Hepatocyte (in vitro differentiated cells): ENCODE measurements around the gene LDLRAD2. TPM values are rescaled to one million over a fixed set of nuclear protein-coding genes. Genes with fewer than 3 reads are reported as not detected.
A peak's percentile ranks its signal among the peaks of the same experiment; 100 is the strongest.

Experiments
- DNase-seq: peaks from one replicate; pipeline ENCODE4 v3.0.0-alpha.2; 2016; ENCODE audit warnings: low spot score
- H2AFZ ChIP-seq: fragments of 200-600 bp; sonication (generic); 2 replicates; pipeline ENCODE4 v1.6.0; 2016; ENCODE audit warnings: antibody characterized with exemption, mild to moderate bottlenecking
- H3K27ac ChIP-seq: fragments of 200-600 bp; sonication (generic); 2 replicates; pipeline ENCODE4 v1.5.1; 2016; ENCODE audit warnings: mild to moderate bottlenecking
- H3K27me3 ChIP-seq: fragments of 200-600 bp; sonication (generic); 2 replicates; pipeline ENCODE4 v1.6.1; 2016
- H3K36me3 ChIP-seq: fragments of 200-600 bp; sonication (generic); replicated peaks from 2 replicates; pipeline ENCODE4 v1.5.1; 2016; ENCODE audit warnings: low read depth; ENCODE audit not compliant: insufficient read depth
- H3K4me1 ChIP-seq: fragments of 200-600 bp; sonication (generic); 2 replicates; pipeline ENCODE4 v1.5.1; 2016; ENCODE audit warnings: mild to moderate bottlenecking, moderate library complexity; ENCODE audit not compliant: insufficient read depth
- H3K4me2 ChIP-seq: fragments of 200-600 bp; sonication (generic); 2 replicates; pipeline ENCODE4 v1.6.0; 2016
- H3K4me3 ChIP-seq: fragments of 200-600 bp; sonication (generic); 2 replicates; pipeline ENCODE4 v1.5.1; 2016; ENCODE audit warnings: mild to moderate bottlenecking
- H3K79me2 ChIP-seq: fragments of 200-600 bp; sonication (generic); 2 replicates; pipeline ENCODE4 v1.6.0; 2017; ENCODE audit warnings: mild to moderate bottlenecking
- H3K9me2 ChIP-seq: fragments of 200-600 bp; sonication (generic); replicated peaks from 2 replicates; pipeline ENCODE4 v1.6.0; 2017; ENCODE audit warnings: mild to moderate bottlenecking; ENCODE audit not compliant: insufficient read depth
- H3K9me3 ChIP-seq: fragments of 200-600 bp; sonication (generic); 2 replicates; pipeline ENCODE4 v1.5.1; 2016; ENCODE audit warnings: low read depth, mild to moderate bottlenecking
- H4K20me1 ChIP-seq: fragments of 200-600 bp; sonication (generic); 2 replicates; pipeline ENCODE4 v1.6.0; 2016; ENCODE audit warnings: mild to moderate bottlenecking; ENCODE audit not compliant: insufficient read depth, poor library complexity, severe bottlenecking
- CTCF ChIP-seq: fragments of 200-600 bp; sonication (generic); IDR thresholded peaks from 2 replicates; pipeline ENCODE4 v1.5.1; 2016; ENCODE audit warnings: antibody characterized with exemption, mild to moderate bottlenecking; ENCODE audit not compliant: poor library complexity
- EZH2 ChIP-seq: fragments of 200-600 bp; sonication (generic); IDR thresholded peaks from 2 replicates; pipeline ENCODE4 v1.6.1; 2016; ENCODE audit warnings: antibody characterized with exemption, mild to moderate bottlenecking, borderline replicate concordance
- EZH2phosphoT487 ChIP-seq: fragments of 200-600 bp; sonication (generic); IDR thresholded peaks from one replicate; pipeline ENCODE4 v1.6.1; 2018; ENCODE audit warnings: antibody characterized with exemption, mild to moderate bottlenecking, low read depth, moderate library complexity; ENCODE audit not compliant: unreplicated experiment, severe bottlenecking
- WGBS: methylation state at CpG from one replicate; pipeline ENCODE4 v1.1.6; 2016; ENCODE audit warnings: low lambda C conversion rate; ENCODE audit errors: missing lambda C conversion rate; 5-methylcytosine and 5-hydroxymethylcytosine counted together
- polyA plus RNA-seq: library from polyadenylated mRNA; unstranded; fragments of >200 nt; fragmentation: Nextera tagmentation; extraction: Ambion mirVana; gene quantifications from 2 replicates; pipeline ENCODE4 v1.2.1, GENCODE V29; 2016
- total RNA-seq: library from RNA; depleted of rRNA; stranded (reverse); fragments of >200 nt; gene quantifications from 2 replicates; pipeline ENCODE4 v1.2.3, GENCODE V29; 2014

The LDLRAD2 gene
- total and polyA plus RNA-seq, 2 experiments from 2014 or later: 0.10 to 8.2 TPM

GRCh38 chr1:21773585-21773984 lies 38.5 kb upstream of the LDLRAD2 start:
- H3K79me2 ChIP-seq: peaks cover 100% of the 10 kb centered on the region
- H3K4me3 ChIP-seq: no peak overlapping the region
- no peaks in the 10 kb centered on the region for H3K36me3 ChIP-seq
- no peak overlapping the region for H3K4me2 ChIP-seq
- 96% methylated on average over 3 of the region's 3 CpGs for WGBS
- no peaks in the 10 kb centered on the region for H3K9me2 ChIP-seq
- no peaks in the 10 kb centered on the region for H3K27me3 ChIP-seq
- H3K4me1 ChIP-seq: peaks cover 11% of the 10 kb centered on the region
- no peak overlapping the region for H3K27ac ChIP-seq
- H3K9me3 ChIP-seq: no peaks in the 10 kb centered on the region
- no peak overlapping the region for H2AFZ ChIP-seq
- peaks cover 57% of the 10 kb centered on the region for H4K20me1 ChIP-seq
- no peak for TF ChIP-seq EZH2phosphoT487
- no peak for TF ChIP-seq EZH2
- TF ChIP-seq CTCF: no peak
- DNase-seq: no peak

DNA sequence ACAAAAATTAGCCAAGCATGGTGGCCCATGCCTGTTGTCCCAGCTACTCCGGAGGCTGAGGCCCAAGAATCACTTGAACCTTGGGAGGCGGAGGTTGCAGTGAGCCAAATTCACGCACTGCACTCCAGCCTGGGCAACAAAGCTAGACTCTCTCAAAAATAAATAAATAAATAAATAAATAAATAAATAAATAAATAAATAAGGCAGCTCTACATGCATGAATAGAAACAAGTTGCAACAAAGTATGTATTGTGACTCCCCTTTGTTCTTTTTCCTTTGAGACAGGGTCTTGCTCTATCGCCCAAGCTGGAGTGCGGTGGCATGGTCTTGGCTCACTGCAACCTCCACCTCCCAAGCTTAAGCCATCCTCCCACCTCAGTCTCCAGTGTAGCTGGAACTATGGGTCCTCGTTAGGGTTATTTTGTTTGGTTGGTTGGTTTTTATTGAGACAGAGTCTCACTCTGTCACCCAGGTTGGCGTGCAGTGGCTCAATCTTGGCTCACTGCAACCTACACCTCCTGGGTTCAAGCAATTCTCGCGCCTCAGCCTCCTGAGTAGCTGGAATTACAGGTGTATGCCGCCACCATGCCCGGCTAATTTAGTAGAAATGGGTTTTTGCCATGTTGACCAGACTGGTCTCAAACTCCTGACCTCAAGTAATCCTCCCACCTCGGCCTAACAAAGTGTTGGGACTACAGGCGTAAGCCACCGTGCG lies 37.1 kb upstream of the LDLRAD2 start:
- no peak overlapping the region for H3K4me2 ChIP-seq
- no peaks in the 10 kb centered on the region for H3K9me3 ChIP-seq
- WGBS: 93% methylated on average over 15 of the region's 15 CpGs
- H3K4me1 ChIP-seq: peaks cover 11% of the 10 kb centered on the region
- no peak overlapping the region for H2AFZ ChIP-seq
- peaks cover 100% of the 10 kb centered on the region for H3K79me2 ChIP-seq
- no peak for TF ChIP-seq EZH2phosphoT487
- no peak for TF ChIP-seq EZH2
- no peak for TF ChIP-seq CTCF
- H3K36me3 ChIP-seq: no peaks in the 10 kb centered on the region
- no peaks in the 10 kb centered on the region for H3K9me2 ChIP-seq
- H4K20me1 ChIP-seq: peaks cover 59% of the 10 kb centered on the region
- no peaks in the 10 kb centered on the region for H3K27me3 ChIP-seq
- no peak overlapping the region for H3K4me3 ChIP-seq
- H3K27ac ChIP-seq: no peak overlapping the region
- no peak for DNase-seq

GRCh38 chr1:21775550-21775914 lies 36.5 kb upstream of the LDLRAD2 start:
- H3K27ac ChIP-seq: peak overlapping the region; percentile 55
- peaks cover 58% of the 10 kb centered on the region for H4K20me1 ChIP-seq

More at GRCh38 chr1:21775550-21775914, 36.5 kb upstream of the LDLRAD2 start:
- no peaks in the 10 kb centered on the region for H3K9me2 ChIP-seq
- H3K36me3 ChIP-seq: no peaks in the 10 kb centered on the region
- no peak overlapping the region for H3K4me3 ChIP-seq
- peak overlapping the region; percentile 21 for H3K4me2 ChIP-seq
- no peaks in the 10 kb centered on the region for H3K27me3 ChIP-seq
- H2AFZ ChIP-seq: no peak overlapping the region
- TF ChIP-seq CTCF (no peak), EZH2phosphoT487 (no peak)
- WGBS: 73% methylated on average over 2 of the region's 2 CpGs
- no peak for DNase-seq
- H3K9me3 ChIP-seq: no peaks in the 10 kb centered on the region
- H3K4me1 ChIP-seq: peaks cover 11% of the 10 kb centered on the region
- peaks cover 100% of the 10 kb centered on the region for H3K79me2 ChIP-seq
